Erythroblast (primary cell): ENCODE measurements around the gene ZNF142.

ENCODE experiments used
- DNase-seq, 2 experiments: peaks; one replicate each; lab custom pipeline; 2025; lab: John Stamatoyannopoulos, UW
- GATA1 ChIP-seq: IDR thresholded peaks from 2 replicates; pipeline ENCODE4 v1.6.1; 2011; ENCODE audit warnings: low read depth, mild to moderate bottlenecking, control low read depth, low read length, moderate library complexity
- POLR2A ChIP-seq: IDR thresholded peaks from 2 replicates; pipeline ENCODE4 v1.6.1; 2011; ENCODE audit warnings: mild to moderate bottlenecking, low read length

Gene ZNF142

DNA sequence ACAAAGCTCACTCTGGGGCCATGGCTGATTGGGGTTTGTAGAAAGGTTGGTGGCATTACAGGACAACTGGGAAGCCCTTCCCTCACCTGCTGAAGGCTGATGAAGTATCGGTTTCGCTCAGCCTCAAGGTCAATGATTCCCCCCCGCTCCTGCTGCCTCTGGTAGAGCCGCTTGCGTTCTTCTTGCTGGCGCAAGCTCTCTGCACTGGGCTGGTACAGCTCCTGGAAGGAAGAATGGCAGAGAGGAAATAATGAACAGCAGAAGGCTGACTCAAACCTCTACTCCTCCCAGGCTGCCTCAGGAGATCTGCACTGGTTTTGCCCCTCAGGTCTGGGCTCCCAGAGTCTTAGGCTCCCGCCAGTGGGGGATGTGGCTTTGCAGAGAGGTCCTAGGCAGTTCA, 5.2 kb upstream of the ZNF142 start:
- no peak for DNase-seq
- TF ChIP-seq POLR2A (no peak), GATA1 (no peak)

DNA sequence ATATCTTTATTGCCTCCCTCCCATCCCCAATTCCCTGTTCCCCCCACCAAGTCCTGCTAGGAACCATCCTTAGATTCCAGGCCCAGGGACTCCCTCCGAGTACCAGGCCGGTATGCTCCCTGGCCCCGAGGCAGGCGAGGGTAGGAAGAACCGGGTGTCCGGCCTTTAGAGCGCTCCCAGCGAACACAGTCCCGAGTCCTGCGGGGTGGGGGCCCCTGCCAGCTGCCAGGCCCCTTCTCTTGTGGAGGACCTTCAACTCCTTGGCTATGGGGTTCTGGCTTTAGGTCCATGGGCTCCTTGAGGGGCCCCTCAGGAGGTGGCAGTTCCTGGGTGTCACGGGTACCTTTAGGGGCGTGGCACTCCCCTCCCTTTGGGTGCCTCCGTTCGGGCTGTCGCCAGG, 4.5 kb upstream of the ZNF142 start:
- TF ChIP-seq POLR2A = no peak
- TF ChIP-seq GATA1 = no peak

DNA sequence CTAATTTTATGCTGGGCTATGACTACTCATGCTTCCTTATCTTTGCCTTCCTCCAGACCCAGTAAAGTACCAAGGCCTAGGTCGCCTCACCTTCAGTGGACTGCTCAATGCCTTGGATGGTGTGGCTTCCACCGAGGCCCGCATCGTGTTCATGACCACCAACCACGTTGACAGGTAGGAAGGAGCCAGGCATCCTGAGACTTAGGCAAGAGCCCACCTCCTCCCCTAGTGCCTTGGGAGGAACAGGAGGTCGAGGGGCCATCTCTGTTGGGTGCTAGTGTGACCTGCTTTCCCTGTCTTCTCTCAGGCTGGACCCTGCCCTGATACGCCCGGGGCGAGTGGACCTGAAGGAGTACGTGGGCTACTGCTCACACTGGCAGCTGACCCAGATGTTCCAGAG, 3.4 kb upstream of the ZNF142 start:
- DNase-seq = no peak
- no peak for TF ChIP-seq GATA1
- no peak for TF ChIP-seq POLR2A

More for the DNA sequence above, 4.5 kb upstream of the ZNF142 start:
- no peak for DNase-seq

DNA sequence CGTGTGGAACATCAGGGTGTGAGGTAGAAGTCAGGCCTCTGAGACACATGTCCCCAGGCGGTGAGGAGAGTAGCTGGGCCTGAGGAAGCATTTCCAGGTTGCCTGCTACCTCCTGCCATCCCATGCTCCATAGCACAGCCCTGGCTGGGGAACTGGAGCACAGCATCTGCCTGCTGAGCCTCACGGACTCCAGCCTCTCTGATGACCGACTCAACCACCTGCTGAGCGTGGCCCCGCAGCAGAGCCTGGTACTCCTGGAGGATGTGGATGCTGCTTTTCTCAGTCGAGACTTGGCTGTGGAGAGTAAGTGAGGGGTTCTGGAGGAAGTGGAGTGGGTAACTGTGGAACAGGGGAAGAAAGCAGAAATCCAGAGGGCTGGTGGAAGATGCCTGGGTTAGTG, 3.0 kb upstream of the ZNF142 start:
- DNase-seq = no peak
- TF ChIP-seq GATA1 (no peak), POLR2A (no peak)

DNA sequence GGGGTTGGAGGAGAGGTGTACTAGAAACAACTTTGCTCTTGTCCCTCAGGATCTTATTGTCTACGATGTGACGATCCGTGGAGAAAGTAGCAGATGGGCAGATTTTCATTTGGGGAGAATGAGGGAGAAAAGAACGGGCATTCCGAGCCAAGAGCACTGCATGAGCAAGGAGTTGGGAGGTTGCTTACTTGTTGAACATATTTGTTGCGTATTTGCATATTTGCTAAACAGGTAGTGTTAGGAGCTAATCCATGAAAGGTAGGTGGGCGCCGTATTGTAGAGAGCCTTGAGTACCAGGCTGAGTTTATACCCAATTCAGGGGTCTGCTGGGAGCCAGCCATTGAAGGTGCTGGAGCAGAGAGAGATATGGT, 550 bp upstream of the ZNF142 start:
- no peak for DNase-seq
- TF ChIP-seq POLR2A = no peak

DNA sequence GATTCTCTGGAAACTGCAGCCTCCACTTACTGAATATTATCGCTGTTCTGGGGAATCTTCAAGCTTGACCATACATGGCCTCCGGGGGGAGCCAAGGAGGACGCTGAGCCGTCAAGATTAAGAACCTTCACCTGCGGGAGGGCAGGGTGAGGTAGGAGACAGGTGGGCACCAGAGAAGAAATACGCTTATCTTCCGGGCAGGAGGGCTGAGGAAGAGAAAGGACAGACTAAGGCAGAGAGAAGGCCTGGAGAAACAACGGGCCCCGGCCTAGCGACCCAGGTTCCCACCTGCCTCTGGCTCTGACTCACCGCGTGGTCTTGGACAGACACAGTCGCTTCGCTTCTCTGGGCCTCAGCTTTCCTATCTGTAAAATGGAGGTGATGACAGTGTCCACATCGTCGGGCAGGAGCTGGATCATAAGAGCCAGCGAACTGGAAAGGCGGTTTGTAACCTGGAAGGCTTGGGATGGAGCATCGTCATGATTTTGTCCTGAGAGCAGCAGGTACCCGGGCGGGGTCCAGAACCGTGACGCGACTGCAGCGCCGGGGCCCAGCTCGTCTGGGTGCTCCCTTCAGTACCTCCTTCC, 659 bp downstream of the ZNF142 start:
- DNase-seq = peak; percentile 66 to 69
- TF ChIP-seq POLR2A = no peak
- TF ChIP-seq GATA1 = no peak

DNA sequence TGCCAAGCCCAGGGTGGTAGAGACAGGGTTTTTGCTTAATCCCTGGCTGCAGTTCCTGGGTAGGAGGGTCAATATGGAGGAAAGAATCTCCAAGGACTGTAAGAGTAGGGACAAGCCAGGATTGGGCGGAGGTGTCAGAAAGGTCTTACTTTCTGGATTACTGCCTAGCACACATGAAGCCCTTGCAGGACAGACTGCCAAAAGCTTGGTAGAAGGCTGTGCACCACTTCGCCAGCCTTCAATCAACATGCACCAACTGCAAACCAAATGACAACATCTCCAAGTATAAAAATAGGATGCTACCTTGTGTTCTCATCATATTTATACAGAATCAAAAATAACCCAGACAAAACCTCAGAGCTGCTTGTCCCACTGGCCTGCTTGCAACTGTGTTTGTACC, 3.7 kb downstream of the ZNF142 start:
- TF ChIP-seq POLR2A = no peak

DNA sequence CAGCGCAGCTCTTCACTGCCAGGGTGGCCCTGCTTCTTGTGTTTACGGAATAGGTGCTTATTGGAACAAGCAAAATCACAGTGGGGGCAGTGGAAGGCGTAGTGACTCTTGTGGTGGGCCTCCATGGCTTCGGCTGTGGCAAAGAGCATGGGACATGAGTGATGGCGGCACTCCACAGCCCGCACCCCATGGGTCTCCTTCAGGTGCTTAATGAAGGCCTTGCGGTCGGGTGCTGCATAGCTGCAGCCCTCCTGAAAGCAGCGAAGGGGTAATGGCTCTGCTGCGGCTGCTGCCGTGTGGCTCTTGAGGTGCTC, 10.7 kb downstream of the ZNF142 start:
- DNase-seq = no peak
- TF ChIP-seq GATA1 = no peak
- TF ChIP-seq POLR2A = no peak

More for the DNA sequence above, 3.7 kb downstream of the ZNF142 start:
- DNase-seq = no peak

DNA sequence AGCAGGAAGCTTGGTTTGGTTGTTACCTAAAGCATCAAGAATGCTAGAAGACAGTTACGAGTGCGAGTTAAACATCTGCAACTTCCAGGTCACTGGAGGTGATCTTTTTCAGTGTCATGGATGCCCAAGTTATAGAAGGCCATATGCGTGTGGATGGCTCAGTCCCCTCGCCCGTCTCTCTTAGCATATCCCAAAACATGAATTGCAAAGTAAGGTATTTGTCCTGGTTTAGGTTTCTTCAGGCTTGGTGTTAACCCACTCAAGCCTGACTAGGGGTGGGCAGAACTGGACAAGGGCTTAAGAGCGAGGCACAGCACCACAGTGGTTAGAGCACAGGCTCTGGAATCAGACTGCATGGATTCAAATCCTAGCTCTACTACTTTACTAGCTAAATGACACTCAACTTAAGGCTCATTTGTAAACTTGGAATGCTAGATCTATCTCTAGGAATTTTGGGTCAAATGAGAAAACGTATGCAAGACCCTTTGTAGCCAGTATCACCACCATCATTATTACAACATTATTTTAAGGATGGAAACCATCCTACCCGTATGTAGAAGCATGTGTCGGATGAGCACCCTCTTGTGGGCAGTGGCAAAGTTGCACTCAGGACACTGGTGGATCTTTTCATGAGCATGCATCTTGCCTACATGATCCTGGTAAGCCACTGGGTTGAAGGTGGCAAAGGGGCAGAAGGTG, 11.2 kb downstream of the ZNF142 start:
- TF ChIP-seq POLR2A (no peak), GATA1 (no peak)

DNA sequence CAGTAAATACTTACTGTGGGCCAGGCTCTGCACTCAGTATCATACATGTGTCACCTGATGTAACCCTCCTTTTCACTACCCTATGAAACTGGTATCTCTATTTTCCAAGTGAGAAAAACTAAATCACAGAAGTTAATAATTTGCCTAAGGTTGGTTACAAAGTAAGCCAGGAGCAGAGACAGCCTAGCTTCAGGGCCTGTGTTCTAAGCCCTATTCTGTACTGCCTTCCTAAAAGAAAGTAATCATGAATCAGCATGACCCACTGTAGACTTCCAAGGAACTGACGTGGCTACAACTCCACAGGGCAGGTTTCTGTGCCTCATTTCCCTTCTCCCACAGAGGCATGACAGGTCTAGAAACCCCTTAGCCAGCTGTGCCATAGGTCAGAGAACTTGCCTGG, 14.3 kb downstream of the ZNF142 start:
- TF ChIP-seq POLR2A (no peak), GATA1 (no peak)
- DNase-seq = no peak

More for the DNA sequence above, 11.2 kb downstream of the ZNF142 start:
- DNase-seq = peak; percentile 64 to 77

DNA sequence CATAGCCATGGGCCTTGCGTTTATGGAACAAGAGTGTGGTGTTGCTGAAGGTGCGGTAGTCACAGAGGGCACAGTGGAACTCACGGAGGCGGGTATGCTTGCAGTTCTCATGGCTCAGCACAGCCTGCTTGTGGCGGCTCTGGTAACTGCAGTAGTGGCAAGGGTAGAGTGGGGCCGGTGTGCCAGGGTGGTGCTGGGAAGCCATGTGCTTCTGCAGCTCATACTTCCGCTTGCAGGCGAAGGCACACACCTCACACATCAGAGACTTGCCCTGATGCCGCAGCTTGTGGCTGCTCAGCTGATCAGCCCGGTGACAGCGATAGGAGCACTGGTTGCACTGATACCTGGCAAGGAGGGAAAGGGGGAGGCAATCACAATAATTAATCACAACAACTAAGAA, 14.7 kb downstream of the ZNF142 start:
- TF ChIP-seq GATA1 = no peak
- no peak for TF ChIP-seq POLR2A
- DNase-seq = no peak

DNA sequence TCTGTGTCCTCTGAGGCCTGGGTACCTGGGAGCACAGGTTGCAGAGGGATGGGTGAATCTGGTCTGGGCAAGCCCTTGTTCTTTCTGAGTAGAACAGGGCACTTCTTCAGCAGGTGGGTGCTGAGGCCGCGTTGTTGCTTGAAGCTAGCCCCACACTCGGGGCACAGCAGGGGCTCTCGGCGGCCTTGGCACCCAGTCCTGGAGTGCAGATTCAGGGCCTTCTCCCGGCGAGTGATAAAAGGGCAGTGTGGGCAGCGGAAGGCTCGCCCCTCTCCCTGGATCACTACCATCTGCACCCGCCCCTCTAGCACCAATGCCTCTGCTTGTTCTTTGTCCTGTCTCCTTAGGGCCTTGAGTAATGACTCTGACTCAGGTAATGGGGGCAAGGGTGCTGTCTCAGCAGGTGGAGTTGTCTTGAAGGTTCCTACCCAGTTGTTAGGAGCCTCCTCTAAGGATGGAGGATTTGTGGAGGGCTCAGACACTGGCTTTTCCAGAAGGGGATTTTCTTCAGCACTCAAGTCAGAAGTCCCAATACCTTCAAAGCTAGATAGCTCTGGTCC, 15.6 kb downstream of the ZNF142 start:
- no peak for DNase-seq
- TF ChIP-seq GATA1 = no peak
- no peak for TF ChIP-seq POLR2A

DNA sequence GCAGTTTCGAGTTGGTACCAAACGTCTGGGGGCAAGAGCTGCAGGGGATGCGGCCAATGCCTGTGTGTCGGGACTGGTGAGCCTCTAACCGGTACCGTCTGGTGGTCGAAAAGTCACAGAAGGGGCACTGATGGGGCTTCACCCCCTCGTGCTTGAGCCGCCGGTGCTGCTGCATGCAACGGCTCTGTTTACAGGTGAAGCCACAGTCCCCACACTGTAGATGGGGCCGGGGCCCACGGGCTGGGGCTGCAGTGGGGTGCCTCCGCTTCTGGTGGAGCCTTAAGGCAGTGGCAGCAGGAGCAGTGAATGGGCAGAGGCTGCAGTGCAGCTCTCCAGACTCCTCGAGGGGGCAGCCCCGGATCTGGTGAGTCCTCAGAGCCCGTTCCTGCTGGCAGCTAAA, 16.6 kb downstream of the ZNF142 start:
- DNase-seq = no peak
- TF ChIP-seq GATA1 (no peak), POLR2A (no peak)

DNA sequence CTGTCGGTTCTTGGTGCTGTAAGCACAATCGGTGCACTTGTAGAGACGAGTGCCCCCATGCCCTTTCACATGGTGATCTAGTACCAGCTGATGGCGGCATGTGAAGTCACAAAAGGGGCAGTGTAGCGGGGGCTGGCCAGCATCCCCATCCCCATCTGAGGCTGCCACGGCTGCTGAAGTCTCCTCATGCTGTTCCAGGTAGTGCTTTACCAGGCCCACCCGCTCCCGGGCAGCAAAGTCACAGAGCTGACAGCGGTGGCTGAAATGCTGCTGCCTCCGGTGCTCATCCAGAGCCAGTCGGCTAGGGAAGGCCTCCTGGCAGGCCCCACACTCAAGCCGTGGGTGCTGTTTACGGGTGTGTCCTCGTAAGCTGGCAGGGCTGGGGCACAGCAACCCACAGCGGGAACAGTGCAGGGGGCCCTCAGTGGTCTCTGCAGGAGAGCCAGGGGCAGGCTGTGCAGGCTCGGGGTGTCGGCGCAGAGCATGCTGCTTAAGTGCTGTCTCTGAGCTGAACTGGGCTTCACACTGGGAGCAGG, 17.2 kb downstream of the ZNF142 start:
- DNase-seq = no peak
- TF ChIP-seq GATA1 = no peak

DNA sequence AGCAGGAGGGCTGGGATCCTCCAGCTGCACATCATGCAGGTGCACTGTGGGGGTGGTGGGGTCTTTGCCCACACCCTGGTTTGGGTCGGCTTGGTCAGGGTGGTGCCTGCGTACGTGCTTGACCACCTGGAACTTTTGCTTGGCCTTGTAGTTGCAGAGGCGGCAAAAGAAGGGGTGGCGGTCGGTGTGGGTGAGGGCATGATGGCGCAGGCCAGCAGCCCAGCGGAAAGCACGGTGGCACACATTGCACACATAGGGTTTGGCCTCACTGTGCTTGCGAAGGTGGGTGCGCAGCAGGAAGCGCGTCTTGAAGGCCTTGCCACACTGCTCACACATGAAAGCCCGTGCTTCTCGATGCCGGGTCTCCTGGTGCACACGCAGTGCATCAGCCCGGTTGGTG, 21.1 kb downstream of the ZNF142 start:
- DNase-seq = no peak
- TF ChIP-seq POLR2A = no peak
- TF ChIP-seq GATA1 = no peak
